OCI-LY1 (cell line): ENCODE measurements around the gene ISOC1.

Source experiments
- CTCF ChIP-seq: fragments of 200-600 bp; sonication (generic), shearing (Covaris generic); IDR thresholded peaks from 2 replicates; pipeline ENCODE4 v1.5.1; 2017; ENCODE audit warnings: mild to moderate bottlenecking, antibody characterized with exemption, low read length, moderate library complexity, mixed read lengths
- EZH2 ChIP-seq: fragments of 200-600 bp; sonication (generic), shearing (Covaris generic); IDR thresholded peaks from 2 replicates; pipeline ENCODE4 v1.8.0; 2017; ENCODE audit warnings: borderline replicate concordance, mixed run types, mild to moderate bottlenecking, antibody characterized with exemption, low read length, moderate library complexity, mixed read lengths

- TF ChIP-seq CTCF = no peak
- no peak for TF ChIP-seq EZH2
Measured at GRCh38 chr5:129057329-129057728, 37.2 kb upstream of the ISOC1 start.
